ENCODE data around the gene CALM1.

DNA sequence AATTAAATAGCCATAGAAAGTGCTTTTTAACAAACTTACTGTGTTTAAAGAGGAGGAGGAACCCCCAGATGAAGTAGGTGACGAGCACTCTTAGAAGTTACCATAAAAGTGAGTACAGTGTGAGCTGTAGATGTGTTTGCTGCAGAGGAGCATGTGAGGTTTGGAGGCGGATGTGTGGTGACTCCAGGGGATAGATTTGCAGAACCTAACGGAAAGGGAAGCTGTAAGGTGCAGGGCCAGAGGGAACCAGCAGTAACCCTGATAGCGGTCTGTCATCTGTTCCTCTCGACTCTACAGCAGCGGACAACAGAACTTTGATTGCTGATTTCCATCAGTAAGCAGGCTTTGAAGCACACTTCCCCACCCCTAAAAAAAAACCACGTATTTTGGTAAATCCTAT, 5.2 kb downstream of the CALM1 start:
- TF ChIP-seq CTCF (IDR thresholded peaks at IDR 0.05) (no peak), POLR2A (IDR thresholded peaks at IDR 0.05) (no peak)

All from body of pancreas (tissue), 4 donors.